HCT116 (cell line): ENCODE measurements around the gene XK.

Experiments used
- CTCF ChIP-seq, 3 experiments: fragments of 200-600 bp in 1 of 3; sonication (generic) in 1 of 3; IDR thresholded peaks in 2 of 3; conservative IDR thresholded peaks in 1 of 3; 2 replicates each; pipeline ENCODE4 v1.5.1; 2012 to 2017; ENCODE audit warnings: low read depth in 2 of 3, low read length in 2 of 3, antibody characterized with exemption in 1 of 3, borderline replicate concordance in 1 of 3, control low read depth in 1 of 3, mild to moderate bottlenecking in 1 of 3, mixed read lengths in 1 of 3, mixed run types in 1 of 3, moderate library complexity in 1 of 3; ENCODE audit not compliant: insufficient read depth in 1 of 3
- EGR1 ChIP-seq: IDR thresholded peaks from 2 replicates; pipeline ENCODE4 v1.6.1; 2012; ENCODE audit warnings: low read depth
- POLR2A ChIP-seq: IDR thresholded peaks from 2 replicates; pipeline ENCODE4 v1.7.0; 2011; ENCODE audit warnings: borderline replicate concordance; ENCODE audit not compliant: insufficient read depth, insufficient read length; ENCODE audit errors: extremely low read depth
- POLR2AphosphoS5 ChIP-seq: IDR thresholded peaks from 2 replicates; pipeline ENCODE4 v1.6.1; 2011; ENCODE audit warnings: mild to moderate bottlenecking, low read depth, low read length, moderate library complexity
- SRF ChIP-seq: IDR thresholded peaks from 2 replicates; pipeline ENCODE4 v1.6.1; 2012; ENCODE audit warnings: low read depth
- ZFX ChIP-seq: fragments of 450-650 bp; IDR thresholded peaks from 2 replicates; pipeline ENCODE4 v1.6.1; 2017

- no peak for TF ChIP-seq CTCF (IDR thresholded peaks at IDR 0.05 in 2 of 3, conservative IDR thresholded peaks at IDR 0.05 in 1 of 3; ENCODE audit: borderline replicate concordance in 1 of 3, insufficient read depth in 1 of 3, low read depth in 2 of 3, low read length in 2 of 3)
- TF ChIP-seq POLR2A: no peak
- no peak for TF ChIP-seq EGR1
- TF ChIP-seq SRF: no peak
- TF ChIP-seq ZFX: no peak
- TF ChIP-seq POLR2AphosphoS5: no peak
These were observed 32.9 kb upstream of the XK start for GRCh38 chrX:37652589-37653231.
